A172 (cell line): ENCODE measurements around the gene TTYH3. TPM values are rescaled to one million over a fixed set of nuclear protein-coding genes. Genes with fewer than 3 reads are reported as not detected.

Experiments
- DNase-seq: peaks from one replicate; pipeline ENCODE4 v3.0.0-alpha.2; 2015; ENCODE audit warnings: low spot score
- total RNA-seq: library from RNA; depleted of rRNA; stranded (reverse); fragments of >200 nt; shearing (Covaris generic); gene quantifications from 2 replicates; pipeline ENCODE4 v1.2.3, GENCODE V29; 2014

The TTYH3 gene
- total RNA-seq, 1 experiment from 2014 or later = 42.4 TPM

DNA sequence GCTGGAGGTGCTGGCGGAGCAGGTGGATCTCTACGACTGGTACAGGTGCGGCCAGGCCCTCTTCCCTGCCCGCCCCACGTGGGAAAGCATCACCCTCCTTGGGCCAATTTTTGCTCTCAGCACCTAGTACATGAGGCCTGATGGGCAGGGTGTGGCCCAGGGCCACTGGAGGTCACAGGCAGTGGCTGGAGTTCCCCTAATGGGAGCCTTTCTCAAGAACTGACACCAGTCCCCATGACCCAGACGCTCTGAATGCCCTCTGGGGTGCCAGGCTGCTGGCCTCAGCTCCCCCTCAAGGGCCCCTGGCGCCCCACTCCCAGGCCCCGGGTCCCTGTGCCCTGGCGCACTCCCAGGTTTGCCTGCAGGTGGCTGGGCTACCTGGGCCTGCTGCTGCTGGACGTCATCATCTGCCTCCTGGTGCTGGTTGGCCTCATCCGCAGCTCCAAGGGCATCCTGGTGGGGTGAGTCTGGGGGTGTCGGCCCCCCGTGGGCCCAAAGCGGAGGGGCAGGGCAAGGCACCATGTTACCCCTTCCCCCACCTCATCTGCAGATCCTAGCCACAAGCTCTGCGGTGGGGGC, 15.9 kb downstream of the TTYH3 start:
- DNase-seq = no peak

DNA sequence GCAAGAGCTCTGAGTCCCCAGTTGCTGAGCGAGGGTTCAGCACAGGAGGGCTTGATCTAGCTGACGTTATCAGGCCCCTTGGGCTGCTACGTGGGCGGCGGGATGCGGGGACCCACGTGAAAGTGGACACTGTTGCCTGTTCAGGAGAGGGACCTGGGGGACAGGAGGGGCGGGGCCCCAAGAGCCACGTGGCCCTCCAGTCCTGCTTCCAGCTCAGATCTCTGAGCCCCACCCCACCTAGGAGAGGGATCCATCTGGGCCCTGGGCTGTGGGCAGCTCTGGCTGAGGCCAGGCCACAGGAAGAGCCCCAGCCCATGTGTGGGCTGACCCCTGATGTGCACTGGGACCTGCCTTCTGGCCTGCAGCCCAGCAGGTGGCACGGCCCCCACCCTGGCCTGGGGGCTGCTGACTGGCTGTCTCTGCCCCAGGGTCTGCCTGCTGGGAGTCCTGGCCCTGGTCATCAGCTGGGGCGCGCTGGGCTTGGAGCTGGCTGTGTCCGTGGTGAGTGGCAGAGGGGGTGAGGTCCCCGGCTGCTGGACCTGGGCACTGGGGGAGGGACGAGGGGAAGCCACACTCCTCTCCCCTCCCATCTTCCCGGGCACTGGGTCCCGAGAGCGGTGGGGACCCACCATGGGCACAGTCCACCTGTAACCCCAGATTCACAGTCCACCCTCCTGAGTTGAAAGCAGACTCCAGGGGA, 17.5 kb downstream of the TTYH3 start:
- DNase-seq = no peak

DNA sequence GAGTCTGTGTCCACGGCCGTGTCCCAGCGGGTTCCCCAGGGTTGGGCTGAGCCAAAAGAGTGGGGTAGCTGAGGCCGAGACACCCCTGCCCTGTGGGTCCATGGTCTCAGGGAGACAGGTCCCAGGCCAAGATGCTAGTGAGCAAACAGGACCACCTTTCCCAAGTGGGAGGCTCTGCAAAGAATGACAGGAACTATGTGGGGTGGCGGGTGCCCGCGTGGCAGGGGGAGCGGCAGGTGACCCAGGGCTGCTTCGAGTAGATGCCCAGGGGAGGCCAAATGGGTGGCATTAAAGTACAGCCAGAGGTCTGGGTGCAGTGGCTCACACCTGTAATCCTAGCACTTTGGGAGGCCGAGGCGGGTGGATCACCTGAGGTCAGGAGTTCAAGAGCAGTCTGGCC, 18.2 kb downstream of the TTYH3 start:
- no peak for DNase-seq

DNA sequence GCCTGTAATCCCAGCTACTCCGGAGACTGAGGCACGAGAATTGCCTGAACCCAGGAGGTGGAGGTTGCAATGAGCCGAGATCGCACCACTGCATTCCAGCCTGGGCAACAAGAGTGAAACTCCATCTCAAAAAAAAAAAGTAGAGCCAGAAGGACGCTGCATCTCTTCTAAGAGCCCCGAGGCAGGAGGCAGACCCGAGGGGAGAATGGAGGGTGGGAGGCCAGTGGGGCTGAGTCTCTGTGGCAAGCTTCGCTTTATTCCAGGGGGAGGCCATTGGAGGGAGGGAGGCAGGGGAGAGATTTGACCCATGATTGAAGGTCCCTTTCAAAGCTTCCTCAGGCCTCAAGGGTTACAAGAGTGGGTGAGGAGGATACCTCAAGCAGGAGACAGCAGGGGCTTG, 18.7 kb downstream of the TTYH3 start:
- DNase-seq = no peak

DNA sequence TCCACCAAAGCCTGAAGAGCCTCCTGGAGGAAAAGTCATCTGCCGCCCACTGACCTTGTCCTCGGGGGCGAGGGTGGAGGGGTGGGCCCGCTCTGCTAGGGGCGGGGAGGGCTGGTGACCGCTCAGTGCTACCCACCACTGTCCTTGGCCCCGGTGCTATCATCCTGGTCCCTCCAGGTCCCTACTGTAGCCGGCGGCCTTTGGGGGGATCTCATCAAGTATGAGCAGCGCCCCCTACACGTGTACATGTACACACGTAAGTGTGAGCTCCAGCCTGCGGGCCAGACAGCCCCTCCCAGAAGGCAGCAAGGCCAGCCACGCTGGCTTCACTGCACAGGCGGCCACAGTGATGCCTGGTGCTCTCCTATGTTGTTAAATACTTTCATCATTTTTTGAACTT, 19.6 kb downstream of the TTYH3 start:
- DNase-seq = no peak

DNA sequence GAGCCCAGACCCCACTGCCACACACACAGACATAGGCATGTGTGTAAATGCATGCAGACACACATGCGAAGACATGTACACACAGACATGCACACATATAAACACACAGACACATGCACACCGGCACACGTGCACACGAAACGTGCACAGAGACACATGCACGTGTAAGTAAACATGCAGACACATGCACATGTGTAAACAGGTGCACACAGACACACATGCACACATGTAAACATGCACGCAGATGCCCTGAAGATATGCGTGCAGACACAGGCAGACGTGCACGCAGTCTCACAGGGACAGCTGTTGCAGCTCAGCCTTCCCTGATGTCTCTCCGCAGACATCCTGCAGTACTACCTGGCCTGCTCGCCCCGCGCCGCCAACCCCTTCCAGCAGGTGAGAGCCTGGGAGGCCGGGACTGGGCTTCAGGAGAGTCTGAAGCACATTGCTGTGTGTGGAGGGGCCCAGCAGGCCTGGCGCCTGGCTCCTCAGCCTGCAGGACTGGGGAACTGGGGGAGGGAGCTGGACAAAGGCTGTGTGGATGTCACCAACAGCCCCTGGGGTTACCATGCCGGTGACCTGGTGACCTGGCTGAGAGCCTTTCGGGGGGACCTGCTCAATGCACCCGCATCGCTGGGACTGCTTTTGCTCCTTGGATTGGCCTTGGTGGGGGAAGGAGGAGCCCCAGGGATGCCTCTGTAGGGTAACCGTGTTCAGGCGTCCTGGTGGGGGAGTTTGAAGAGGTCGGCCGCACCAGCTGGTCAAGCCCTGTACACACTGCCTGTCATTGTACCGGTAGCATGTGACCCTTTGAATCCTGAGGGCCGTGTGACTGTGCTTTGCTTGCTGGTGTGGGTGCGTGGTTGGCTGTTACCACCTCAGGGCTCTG, 20.3 kb downstream of the TTYH3 start:
- no peak for DNase-seq

DNA sequence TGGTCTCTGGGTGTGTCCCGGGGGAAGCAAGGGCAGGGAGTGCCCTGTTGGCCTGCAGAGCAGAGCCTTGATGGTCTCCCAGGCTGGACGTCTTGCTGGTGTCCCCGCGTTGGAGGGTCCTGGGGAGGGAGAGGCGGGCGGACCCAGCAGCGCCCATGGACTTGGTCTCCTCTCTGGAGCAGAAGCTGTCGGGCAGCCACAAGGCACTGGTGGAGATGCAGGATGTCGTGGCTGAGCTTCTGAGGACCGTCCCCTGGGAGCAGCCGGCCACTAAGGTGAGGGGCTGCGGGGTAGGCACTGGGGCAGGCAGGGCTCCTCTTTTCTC, 20.9 kb downstream of the TTYH3 start:
- DNase-seq = no peak

DNA sequence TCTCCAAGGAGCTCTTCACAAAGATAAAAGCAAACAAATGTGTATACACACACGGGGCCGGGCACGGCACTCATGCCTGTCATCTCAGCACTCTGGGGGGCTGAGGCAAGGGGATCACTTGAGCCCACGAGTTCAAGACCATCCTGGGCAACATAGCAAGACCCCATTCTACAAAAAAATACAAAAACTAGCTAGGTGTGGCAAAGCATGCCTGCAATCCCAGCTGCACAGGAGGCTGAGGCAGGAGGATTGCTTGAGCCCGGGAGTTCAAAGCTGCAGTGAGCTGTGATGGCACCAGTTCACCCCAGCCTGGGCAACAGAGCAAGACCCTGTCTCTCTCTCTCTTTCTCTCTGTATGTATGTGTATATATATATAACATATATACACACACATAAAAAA, 22.3 kb downstream of the TTYH3 start:
- DNase-seq = no peak

DNA sequence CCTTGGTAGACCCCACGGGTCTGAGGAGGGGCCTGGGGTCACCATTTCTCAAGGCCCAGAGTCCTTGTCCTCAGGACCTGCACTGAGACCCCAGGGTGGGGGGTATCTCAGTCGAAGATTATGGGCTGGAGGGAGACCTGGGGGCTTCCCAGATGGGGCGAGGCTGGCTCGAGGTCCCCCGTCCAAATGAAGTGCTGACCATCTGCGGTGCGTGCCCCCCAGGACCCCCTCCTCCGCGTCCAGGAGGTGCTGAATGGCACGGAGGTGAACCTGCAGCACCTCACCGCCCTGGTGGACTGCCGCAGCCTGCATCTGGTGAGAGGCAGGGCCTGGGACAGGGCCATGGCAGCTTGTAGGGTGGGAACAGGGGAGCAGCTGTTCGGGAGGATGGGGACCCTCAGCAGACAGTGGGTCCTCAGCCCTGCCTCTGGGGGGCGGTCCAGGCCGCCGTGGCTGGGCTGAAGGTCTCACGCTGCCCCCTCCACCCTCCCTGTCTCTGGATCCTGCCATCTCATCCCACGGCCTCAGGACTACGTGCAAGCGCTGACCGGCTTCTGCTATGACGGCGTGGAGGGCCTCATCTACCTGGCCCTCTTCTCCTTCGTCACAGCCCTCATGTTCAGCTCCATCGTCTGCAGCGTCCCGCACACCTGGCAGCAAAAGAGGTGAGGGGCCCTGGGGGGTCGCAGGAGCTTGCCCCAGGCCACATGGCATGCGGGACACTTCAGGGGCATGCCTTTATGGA, 24.3 kb downstream of the TTYH3 start:
- no peak for DNase-seq

DNA sequence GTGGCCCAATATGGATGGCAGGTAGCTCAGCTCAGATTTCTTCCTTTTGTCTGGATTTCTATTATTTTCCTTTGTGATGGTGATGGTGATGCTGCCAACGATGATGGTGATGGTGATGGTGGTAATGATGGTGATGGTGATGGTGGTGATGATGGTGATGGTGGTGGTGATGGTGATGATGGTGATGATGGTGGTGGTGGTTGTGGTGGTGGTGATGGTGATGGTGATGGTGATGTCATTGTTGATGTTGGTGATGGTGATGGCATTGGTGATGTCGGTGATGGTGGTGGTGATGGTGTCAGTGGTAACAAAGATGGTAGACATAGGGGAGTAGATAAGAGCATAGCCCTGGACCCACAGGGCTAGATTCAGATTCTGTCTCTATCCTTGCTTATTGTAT, 25.4 kb downstream of the TTYH3 start:
- no peak for DNase-seq

DNA sequence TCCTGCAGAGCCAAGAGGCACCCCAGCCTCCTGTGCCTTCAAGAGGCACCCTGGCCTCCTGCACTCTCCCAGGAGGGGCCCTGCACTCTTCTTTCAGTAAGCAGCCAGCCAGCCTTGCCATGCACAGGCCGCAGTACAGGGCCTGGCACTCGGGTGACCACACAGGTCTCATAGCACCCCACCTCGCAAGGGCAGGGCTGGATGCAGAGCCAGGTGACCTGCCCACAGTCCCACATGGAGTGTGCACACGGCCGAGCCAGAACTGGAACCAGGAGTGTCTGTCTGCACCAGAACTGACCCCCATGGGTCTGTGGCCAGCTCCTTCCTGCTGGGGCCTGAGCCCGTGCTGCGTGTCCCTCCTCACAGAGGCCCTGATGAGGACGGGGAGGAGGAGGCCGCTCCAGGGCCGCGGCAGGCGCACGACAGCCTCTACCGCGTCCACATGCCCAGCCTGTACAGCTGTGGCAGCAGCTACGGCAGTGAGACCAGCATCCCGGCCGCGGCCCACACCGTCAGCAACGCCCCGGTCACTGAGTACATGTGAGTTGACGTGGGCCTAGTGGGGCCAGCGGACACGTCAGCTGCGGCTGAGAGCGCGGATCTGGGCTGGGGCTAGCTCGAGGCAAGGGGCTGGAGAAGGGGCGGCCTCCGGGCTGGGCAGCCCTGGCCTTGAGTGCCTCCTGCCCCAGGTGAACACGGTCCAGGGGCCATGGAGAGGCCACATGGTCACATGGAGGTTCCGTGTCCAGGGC, 26.3 kb downstream of the TTYH3 start:
- no peak for DNase-seq

DNA sequence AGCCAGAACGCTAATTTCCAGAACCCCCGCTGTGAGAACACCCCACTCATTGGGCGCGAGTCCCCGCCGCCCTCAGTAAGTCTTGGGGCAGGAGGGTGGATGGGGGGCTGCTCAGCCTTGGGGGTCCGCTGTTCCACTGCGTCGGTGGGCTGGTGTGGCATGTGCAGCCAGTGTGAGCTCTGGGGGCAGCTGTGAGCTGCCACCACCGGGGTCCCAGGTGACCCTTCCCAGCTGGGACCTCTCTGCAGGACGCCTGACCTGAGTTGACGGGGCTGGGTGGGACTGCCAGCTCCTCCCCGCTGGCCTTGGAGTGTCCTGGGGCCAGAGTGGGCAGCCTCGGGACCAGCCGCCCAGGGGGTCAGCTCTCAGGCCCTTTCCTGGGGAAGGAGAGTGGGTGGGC, 27.2 kb downstream of the TTYH3 start:
- DNase-seq = no peak

DNA sequence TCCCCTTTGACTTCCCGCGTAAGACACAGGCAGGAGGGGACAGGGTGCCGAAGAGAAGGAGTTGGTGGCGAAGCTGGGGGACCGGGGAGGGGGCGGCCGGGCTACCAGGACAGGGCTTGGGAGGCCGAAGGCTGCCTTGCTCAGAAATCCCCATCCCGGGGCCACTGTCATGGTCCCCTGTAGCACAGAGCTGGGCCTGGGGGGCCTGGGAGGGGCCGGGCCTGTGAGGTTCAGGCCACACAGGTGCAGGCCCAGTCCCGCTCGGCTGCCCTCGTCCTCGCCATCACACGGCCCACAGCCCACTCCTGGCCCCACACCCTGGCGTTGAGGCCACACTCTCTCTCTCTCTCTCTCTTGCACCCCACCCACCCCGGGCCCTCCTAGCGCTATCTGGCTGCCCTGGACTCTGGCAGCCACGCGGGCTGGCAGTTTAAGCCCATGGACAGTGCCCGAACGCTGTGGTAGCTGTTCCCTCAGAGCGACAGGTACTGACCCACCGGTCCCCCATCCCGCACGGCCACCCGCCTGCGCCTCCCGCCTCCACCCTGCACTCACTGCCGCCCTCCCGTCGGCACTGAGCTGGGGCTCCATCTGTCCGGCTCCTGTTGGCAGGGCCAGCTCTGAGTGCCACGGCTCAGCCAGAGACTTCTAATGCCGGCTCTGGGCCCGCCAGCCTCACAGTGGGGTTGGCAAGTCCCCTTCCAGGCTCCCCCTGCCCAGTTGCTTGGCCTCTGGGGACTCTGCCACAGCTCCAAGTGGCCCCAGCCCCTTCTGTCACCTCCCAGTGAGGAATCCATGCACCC, 28.0 kb downstream of the TTYH3 start:
- DNase-seq = no peak

DNA sequence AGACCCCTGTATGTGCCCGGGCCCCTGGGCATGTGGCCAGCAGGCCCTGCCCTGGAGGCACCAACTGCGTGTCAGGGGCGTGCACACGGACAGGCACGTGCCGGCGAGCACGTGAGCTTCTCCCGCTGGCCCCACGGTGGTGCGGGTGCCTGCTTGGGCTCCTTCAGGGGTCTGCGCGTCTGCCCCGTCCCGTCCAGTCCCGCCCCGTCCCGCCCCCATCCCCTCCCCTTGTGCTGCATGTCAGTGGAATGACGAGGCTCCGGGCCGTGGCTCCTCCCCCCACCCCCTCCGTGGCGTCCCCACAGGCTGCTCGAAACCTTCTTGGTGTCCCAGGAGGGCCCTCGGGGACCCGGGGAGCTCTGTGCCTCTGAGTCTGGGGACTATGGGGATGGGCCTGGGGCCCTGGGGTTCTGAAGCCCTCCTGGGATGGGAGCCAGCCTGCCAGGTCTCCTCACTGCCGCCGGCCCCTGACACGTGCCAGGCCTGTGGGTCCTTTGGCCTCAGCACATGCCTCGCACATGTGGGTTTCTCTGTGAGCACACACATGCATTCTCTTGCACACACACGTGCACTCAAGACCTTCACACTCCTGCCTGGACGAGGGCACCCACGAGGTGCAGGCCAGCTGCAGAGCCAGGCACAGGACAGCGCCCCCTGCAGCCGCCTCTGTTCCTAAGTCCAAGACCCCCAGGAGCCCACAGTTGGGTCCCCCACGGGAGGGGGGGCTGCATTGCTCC, 28.7 kb downstream of the TTYH3 start:
- DNase-seq = no peak

DNA sequence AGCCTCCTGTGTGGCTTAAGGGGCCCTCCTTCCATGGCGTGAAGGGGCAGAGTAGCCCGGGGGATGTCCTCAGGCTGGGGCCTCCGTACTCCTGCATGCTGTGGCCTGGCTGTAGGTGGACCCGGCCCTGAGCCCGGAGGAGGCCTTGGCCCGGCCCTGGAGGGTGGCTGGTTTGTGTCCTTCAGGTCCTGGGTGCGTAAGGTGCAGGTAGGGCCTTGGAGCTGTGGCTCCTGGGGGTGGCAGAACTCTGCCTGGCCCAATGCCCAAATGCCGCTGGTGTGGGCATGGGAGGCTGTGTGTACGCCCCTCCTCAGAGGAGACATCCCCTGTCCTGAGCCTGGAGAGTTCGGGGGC, 29.3 kb downstream of the TTYH3 start:
- no peak for DNase-seq

DNA sequence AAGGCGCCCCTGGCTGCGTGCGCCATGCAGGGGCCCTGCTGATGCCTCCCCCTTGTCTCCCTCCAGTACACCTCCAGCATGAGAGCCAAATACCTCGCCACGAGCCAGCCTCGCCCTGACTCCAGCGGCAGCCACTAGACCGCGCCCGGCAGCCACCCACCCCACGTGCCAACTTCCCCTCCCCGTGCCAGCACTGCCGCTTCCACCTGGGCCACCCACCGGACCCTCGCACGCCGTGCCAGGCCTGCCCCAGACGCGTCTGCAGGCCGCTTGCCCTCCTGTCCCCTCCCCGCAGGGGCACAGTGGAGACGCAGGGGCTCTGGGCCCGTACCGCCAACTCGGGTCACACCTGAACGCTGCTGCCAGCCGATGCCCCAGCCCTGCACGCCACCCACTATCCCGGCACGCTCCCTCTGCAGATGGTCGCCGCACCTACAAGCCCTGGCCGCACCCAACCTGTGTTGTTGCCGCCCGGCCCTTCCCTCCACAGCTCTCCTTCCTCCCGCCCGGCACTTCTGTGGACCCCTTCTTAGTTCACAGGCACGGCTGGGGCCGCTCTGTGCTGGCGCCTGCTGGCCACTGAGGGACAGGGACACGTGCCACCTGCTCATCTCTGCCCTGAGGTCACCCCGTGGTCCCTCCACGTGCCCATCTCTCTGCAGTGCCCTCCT, 30.0 kb downstream of the TTYH3 start:
- DNase-seq = no peak

DNA sequence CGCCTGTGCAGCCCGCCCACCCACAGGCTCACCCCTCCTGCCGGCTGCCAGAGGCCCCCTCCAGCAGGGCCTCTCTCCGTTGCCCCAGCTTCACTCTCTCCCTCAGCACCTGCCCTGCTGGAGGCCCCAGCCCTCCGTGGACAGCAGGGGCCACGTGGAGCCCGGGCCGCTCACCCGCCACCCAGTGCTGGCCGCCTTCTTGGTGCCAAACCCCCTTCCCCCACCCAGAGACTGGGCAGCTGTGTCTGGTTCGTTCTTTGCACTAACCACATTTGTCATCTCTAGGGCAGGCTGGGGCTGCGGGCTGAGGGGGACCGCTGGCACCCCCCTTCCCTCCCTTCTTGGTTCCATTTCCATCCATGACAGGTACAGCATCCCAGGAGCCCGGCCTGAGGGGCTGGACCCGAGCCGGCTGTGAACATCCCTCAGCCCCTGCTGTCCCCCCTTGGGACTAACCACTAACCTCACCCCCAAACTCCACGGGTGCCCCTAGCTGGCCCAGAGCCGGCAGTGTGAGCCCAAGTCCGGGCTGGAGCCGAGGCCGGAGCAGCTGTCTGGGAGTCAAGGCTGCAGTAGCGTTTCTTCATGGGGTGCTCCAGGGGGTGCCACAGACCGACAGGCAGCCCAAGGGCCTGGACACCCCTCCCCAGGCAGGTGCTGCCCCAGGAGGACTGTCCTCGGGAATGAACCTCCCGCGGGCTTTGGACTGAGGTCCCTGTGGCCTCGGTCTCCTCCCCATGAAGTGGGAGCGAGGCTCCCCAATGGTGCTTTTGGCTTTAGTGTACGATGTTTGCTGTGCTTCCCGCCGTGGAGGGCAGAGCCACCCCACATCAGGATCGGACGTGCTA, 30.7 kb downstream of the TTYH3 start:
- no peak for DNase-seq

DNA sequence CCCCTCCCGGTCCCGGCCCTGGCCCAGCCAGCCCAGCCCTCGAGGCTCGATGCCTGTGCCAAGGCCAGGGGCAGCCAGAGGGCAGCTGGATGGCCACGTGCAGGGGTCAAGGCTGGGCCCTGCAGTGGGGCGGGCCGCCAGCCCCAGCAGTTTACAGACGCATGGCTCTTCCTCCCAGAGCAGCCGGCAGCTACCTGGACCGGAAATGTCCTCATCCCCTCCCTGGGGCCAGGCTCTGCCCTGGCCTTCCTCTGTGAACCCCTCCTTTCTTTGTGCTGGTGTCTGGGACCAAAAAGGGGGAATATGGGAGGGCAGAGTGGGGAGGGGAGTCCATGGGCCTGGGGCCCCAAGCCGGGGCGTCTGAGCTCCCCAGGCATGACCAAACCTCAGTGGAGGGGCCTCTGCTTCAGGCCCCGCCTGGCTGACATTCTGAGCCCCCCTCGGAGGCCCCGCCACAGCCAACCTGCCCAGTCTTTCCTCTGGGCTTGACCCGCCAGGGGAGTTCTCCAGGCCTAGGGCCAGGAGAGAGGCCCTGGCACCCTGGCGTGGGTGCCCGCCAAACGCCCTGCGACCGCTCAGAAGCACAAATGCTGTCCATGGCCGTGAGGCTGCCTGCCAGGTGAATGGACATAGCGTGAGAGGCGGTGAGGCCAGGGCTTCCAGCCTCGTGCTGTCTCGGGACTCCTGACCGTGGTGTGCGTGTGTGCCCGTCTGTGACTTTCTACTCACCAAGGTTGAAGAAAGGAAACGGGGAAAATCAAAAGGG, 31.5 kb downstream of the TTYH3 start:
- no peak for DNase-seq
